T-helper 22 cell (primary cell): ENCODE measurements around the gene GLG1.
"Not testable (repeated sequence)": the region's sequence is repeated elsewhere in the genome, so short reads cannot be mapped to it uniquely, and the experiment has no call there.

ENCODE experiments used
- DNase-seq: peaks from one replicate; pipeline ENCODE4 v3.0.0-alpha.2; 2020; ENCODE audit warnings: low read depth

Gene GLG1

GRCh38 chr16:74443624-74444346, 163.1 kb downstream of the GLG1 start:
- DNase-seq: not testable (repeated sequence)

- DNase-seq: no peak
Observed at GRCh38 chr16:74439685-74440084, 167.2 kb downstream of the GLG1 start.

GRCh38 chr16:74438492-74438979, 168.4 kb downstream of the GLG1 start:
- no peak for DNase-seq

GRCh38 chr16:74431516-74431915, 175.4 kb downstream of the GLG1 start:
- DNase-seq: no peak

GRCh38 chr16:74430036-74430712, 176.7 kb downstream of the GLG1 start:
- DNase-seq: not testable (repeated sequence)

- not testable (repeated sequence) for DNase-seq
Observed at GRCh38 chr16:74428493-74428892, 178.4 kb downstream of the GLG1 start.

- DNase-seq: not testable (repeated sequence)
Observed at GRCh38 chr16:74425751-74426150, 181.2 kb downstream of the GLG1 start.

- not testable (repeated sequence) for DNase-seq
Observed at GRCh38 chr16:74423721-74424120, 183.2 kb downstream of the GLG1 start.

- not testable (repeated sequence) for DNase-seq
Observed at GRCh38 chr16:74422086-74422485, 184.8 kb downstream of the GLG1 start.

GRCh38 chr16:74421482-74421785, 185.5 kb downstream of the GLG1 start:
- DNase-seq: not testable (repeated sequence)

GRCh38 chr16:74420612-74421481, 186.1 kb downstream of the GLG1 start, which contains the start of gene CLEC18B:
TSS of gene CLEC18B (minus strand) at chr16:74421478. CDS start at chr16:74421270, 208 bp downstream.
- DNase-seq: not testable (repeated sequence)

GRCh38 chr16:74419811-74420210, 187.1 kb downstream of the GLG1 start:
- not testable (repeated sequence) for DNase-seq

GRCh38 chr16:74417897-74418296, 189.0 kb downstream of the GLG1 start:
- not testable (repeated sequence) for DNase-seq

- DNase-seq: not testable (repeated sequence)
Observed at GRCh38 chr16:74413920-74414319, 193.0 kb downstream of the GLG1 start.

GRCh38 chr16:74413485-74413884, 193.4 kb downstream of the GLG1 start:
- not testable (repeated sequence) for DNase-seq

GRCh38 chr16:74412775-74413390, 194.0 kb downstream of the GLG1 start:
- DNase-seq: not testable (repeated sequence)

- not testable (repeated sequence) for DNase-seq
Observed at GRCh38 chr16:74412138-74412774, 194.7 kb downstream of the GLG1 start.

- not testable (repeated sequence) for DNase-seq
Observed at GRCh38 chr16:74410981-74411380, 195.9 kb downstream of the GLG1 start.

GRCh38 chr16:74410057-74410957, 196.6 kb downstream of the GLG1 start:
- DNase-seq: not testable (repeated sequence)
